Measurements from ENCODE around the gene PPP1R12A.

DNA sequence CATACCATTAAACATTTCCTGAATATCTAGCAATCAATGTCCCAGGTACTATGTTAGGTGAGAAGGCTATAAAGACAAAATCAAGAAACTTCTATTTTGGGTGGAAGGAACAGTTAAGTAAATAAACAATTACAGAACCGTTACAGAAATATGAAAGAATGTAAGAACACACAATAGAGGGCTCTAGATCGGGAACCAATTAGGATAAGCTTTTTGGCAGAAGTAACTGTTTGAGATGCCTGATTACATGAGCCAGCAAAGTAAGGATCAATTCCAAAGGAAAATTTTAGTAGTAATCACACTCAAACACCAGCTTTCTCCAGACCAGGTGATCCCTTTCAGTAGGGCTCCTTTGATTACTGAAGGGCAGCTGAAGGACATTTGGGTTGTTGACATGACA is 33.9 kb downstream of the PPP1R12A start:
- TF ChIP-seq, protein P1, sequence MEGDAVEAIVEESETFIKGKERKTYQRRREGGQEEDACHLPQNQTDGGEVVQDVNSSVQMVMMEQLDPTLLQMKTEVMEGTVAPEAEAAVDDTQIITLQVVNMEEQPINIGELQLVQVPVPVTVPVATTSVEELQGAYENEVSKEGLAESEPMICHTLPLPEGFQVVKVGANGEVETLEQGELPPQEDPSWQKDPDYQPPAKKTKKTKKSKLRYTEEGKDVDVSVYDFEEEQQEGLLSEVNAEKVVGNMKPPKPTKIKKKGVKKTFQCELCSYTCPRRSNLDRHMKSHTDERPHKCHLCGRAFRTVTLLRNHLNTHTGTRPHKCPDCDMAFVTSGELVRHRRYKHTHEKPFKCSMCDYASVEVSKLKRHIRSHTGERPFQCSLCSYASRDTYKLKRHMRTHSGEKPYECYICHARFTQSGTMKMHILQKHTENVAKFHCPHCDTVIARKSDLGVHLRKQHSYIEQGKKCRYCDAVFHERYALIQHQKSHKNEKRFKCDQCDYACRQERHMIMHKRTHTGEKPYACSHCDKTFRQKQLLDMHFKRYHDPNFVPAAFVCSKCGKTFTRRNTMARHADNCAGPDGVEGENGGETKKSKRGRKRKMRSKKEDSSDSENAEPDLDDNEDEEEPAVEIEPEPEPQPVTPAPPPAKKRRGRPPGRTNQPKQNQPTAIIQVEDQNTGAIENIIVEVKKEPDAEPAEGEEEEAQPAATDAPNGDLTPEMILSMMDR (IDR thresholded peaks at IDR 0.05): no peak
- TF ChIP-seq ZFX (IDR thresholded peaks at IDR 0.05; ENCODE audit: borderline replicate concordance): no peak
